GM18505 (cell line): Measurements from ENCODE around the gene OLA1.

Source experiments
- ATAC-seq: cut with Tn5 transposase; IDR thresholded peaks from one replicate; pipeline ENCODE4 v1.9.1; 2021; ENCODE audit not compliant: unreplicated experiment
- POLR2A ChIP-seq: IDR thresholded peaks from 4 replicates; pipeline ENCODE4 v1.6.1; 2011; ENCODE audit warnings: borderline replicate concordance; ENCODE audit not compliant: insufficient read depth, insufficient read length; ENCODE audit errors: extremely low read depth

OLA1 gene

DNA sequence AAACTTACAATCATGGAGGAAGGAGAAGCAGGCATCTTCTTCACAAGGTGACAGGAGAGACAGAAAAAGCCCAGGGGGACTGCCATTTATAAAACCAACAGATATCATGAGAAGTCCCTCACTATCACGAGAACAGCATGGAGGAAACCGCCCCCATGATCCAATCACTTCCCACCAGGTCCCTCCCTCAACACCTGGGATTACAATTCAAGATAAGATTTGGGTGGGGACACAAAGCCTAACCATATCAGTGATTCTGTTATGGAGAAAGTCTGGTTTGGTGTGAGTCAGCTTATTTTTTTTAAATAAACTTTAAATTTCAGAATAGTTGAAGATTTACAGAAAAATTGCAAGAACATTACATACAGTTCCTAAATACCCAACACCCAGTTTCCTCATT is 198.4 kb downstream of the OLA1 start:
- no peak for TF ChIP-seq POLR2A
- no peak for ATAC-seq

DNA sequence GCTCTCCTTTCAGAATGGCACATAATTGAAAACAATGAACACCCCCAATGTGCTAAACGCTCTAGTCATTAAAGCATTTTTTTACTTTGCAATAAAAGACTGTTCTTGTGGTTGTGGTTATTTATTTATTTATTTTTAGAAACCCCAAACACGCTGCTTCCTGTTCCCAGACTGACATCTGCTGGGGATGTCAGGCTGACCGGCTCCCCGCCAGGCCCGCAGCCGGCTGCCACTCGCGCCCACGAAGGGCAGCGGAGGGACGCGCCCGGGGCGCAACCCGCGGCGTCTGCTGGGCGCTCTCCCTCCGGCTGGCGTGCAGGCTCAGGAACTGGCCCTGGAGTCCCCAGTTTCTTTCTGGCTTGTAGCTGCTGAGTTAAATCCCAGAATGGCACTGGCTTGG is 200.1 kb downstream of the OLA1 start:
- TF ChIP-seq POLR2A, result no peak
- ATAC-seq, result no peak

DNA sequence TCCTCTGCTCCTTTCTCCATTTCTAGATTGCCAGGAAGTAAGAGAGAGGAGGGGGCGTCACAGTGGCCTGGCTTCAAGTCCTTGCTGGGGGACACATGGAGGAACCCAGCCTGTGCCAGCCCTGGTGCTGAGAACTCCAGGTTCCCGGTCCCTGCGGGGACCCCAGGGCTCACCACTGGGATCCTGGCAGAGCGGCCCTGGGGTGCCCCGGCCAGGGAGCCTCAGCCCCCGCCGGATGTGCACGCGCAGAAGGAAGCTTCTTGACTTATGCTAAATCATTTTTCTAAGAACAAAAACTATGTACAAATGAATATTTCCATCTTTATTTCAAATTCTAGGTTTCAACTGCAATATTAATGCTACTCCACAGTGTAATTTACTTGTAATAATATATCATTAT is 200.6 kb downstream of the OLA1 start:
- no peak for TF ChIP-seq POLR2A
- ATAC-seq, result no peak

DNA sequence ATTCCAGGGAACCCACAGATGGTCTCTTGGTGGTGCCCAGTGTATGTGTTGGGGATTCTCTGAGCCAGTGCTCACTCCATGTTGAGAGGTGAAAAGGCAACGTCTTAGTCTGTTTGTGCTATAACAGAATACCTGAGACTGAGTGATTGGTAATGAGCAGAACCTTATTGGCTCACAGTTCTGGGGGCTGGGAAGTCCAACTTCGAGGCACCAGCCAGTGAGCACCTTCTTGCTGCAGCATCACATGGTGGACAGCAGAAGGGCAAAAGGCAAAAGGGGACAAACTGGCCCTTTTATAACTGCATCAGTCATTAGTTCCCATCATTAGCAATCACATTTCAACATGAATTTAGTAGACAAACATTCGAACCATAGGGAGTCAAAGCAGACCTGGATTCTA is 202.2 kb downstream of the OLA1 start:
- no peak for TF ChIP-seq POLR2A
- ATAC-seq, result no peak

DNA sequence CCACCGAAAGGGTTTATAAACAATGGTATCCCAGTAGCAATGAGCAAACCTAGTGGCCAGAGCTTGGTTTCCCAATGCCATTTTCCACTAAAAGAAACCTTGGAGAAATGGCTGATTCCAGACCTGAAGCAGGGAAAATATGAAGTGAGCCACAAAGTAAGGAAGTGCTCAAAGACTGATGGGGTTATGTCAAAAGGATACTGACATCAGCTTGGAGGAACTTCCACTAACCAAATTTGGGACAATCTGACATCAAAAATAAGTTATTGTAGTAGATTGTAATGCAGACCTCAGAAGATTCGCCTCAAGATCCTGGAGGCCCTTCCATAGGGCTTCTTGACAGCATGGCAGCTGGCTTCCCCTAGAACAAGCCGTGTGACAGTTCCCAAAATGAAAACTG is 203.8 kb downstream of the OLA1 start:
- TF ChIP-seq POLR2A, result no peak
- no peak for ATAC-seq

DNA sequence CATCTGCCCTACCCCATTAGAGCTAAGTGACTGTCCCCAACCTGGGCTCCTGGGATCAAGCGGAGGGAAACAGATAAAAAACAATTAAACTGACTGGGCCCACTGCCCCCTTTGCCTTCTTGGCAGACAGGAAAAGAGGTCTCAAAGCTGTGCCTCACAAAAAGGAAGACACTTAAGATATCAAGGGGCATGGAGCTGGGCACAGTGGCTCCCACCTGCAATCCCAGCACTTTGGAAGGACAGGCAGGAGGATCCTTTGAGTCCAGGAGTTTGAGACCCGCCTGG is 208.0 kb downstream of the OLA1 start:
- TF ChIP-seq POLR2A, result no peak

DNA sequence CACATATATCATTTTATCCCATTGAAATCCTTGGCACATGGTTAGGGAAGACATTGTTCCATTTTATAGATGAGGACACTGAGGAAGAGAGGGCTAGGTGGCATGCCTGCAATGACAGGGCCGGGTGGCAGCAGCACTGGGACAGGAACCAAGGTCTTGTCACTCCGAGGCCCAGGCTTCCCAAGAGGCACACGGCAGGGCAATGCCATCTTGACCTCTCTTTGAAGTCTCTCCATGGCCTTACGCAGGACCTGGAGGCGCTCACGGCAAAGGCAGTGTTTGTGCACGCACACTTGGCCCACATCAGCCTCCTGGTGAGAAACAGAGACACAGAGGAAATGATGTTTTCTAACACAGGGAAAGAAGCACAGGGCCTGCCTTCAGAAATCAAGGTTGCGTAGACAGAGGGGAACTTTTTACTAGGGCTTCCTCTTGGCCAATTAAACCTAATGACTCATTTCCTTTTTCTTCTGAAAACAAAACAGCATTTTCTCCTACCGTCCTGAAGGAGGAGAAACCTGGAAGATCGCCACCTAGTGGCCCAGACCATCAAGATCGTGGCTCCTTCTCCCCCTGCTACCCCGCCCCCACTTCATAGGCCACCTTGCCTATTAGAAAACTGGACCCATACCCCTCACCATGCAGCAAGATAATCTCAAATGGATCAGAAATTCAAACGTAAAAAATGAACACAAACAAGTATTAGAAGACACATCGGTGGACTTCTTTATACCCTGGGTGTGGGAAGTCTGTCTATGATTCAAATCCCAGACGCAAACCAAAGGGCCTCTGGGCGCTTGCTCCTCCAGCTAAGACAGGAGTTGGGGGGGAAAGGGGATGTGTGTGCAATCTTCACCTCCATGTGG is 208.5 kb downstream of the OLA1 start:
- ATAC-seq, result peak; percentile 77
- TF ChIP-seq POLR2A, result no peak

More for the DNA sequence above, 208.0 kb downstream of the OLA1 start:
- ATAC-seq, result no peak

DNA sequence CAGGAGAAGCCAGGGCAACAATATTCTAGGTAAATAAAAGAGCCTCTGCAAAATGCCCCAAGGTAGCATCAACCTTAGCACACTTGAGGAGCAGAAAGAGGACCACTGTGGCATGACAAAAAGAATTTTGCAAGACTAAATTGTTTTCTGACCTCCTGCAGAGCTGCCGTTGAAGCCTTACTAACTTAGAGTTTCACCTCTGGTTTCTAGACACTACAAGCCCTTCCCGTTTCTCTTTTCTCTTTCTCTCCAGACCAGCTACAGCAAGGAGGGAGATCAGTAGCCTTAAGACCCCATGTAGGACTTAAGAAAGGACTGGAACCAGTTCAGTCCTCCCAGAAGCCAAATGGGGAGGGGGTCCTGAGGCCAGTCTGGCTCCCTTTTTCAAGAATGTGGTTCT is 209.9 kb downstream of the OLA1 start:
- no peak for ATAC-seq
- TF ChIP-seq POLR2A, result no peak

DNA sequence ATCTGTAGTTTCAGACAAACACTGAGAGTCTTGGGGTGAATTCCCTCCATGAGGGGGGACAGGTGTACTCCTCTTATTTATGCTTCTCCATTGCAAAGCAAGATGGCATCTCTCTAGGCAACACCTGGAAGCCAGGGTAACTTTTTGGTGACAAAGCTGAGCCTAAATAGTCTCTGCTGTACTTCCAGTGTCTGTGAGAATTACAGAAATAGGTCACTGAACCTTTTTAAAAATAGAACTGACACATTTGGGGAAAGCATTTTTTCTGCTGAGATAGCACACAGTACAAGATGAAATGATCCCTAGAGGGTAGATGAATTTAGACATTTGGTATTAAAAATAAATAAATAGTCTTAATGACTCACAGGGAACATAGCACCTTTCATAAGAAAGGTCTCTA is 211.5 kb downstream of the OLA1 start:
- TF ChIP-seq POLR2A, result no peak
- ATAC-seq, result no peak

DNA sequence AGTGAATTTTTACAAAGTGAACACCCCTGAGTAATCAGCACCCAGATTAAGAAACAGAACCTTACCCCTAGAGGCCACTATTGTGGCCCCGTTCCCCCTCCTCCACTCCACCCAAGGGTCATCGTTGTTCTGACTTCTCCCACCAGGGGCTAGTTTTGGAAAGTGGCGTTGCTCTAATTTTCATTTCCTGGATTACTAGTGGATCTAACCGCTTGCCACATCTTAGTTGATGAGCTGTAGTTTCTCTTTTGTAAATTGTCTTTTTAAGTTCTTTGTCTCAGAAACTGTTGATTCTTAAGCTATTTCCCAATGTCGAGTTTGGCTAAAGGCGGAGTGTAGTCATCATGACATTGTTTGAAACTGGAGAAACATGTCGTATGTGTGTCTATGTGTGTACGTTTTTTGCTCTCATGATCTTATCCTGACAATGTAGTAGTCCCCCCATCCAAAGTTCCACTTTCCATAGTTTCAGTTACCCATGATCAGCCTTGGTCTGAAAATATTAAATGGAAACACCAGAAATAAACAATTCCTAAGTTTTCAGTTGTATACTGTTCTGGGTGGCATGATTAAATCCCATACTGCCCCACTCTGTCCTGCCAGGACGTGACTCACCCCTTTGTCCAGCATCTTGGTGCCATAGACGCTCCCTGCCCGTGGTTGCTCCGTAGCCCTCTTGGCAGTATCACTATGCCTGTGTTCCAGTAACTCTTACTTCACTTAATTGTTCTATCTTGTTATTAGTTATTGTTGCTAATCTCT is 212.2 kb downstream of the OLA1 start:
- TF ChIP-seq POLR2A, result no peak
- no peak for ATAC-seq

DNA sequence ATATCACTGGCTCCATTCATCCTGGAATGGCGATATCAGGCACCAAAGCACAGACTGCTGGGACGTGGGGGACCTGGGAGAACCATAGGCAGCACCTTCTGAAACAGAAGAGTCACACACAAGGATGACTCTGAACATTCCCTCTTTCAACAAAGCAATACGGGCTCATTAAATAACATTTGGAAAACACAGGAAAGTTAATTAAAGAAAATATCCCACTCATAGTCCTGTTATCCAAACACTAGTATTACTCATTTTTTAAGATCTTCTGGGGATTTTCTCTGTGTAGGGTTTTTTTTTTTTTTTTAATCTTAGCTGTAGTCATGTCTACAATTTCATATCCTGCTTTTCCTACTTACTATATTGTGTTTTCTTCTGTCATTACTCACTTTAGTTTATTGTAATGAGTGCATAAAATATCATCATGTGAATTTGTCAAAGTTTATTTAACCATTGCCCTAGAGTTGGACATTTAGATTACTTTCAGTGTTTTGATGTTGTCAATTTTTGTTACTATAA is 213.2 kb downstream of the OLA1 start:
- TF ChIP-seq POLR2A, result no peak
- no peak for ATAC-seq

DNA sequence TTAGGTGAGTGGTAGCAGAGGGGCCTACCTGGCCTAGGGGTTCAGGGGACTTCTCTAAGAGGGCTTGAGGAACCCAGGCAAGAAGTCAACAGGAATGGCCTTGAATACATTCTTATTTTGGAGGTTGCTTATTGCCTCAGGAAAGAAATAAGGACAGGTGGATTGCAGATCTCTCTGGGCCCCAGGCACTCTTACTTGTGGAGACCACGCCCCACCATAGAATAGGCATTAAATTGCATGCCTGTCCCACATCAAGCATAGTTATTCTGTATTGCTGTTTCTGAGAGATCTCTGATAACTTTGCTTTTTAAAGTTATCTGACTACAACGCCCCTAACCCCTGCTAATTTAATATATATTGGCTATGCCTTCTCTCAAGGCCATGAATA is 215.2 kb downstream of the OLA1 start:
- no peak for ATAC-seq
- TF ChIP-seq POLR2A, result no peak

DNA sequence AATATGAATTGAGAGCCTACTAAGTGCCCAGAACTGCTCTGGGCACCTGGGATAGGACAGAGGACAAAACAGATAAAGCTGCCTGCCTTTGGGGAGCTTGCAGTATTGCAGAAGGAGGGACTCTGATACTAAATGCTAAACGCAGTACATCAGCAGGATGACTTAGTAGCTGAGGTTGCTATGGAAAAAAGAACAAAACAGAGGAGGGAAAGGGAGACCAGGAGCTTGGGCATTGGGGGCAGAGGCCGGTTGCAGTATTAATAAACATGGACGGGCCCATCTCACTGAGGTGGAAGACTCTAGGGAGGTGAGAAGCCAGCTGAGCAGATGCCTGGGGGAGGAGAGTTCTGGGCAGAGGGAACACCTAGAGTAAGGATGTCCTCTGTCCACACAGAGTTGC is 217.1 kb downstream of the OLA1 start:
- ATAC-seq, result no peak
- TF ChIP-seq POLR2A, result no peak

DNA sequence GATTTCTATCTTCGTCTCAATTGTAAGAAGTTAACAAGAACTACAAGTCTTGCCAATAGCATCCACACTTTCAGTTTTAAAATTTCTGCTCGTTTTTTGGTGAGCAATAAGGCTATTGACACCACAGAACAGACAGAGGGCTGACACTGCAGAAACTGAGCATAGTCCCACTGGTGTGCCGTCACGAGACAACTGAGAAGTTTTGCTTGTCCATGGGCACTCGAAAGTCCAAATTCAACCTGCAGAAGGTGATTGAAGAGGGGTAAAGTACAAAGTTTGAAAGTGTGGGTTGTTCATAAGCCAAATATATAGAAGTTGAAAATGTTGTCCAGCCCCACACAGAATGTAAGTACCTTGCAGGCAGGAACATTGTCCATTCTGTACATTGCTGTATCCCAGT is 219.4 kb downstream of the OLA1 start:
- TF ChIP-seq POLR2A, result no peak
- no peak for ATAC-seq
